Measurements from ENCODE around the gene SLC35D1.

DNA sequence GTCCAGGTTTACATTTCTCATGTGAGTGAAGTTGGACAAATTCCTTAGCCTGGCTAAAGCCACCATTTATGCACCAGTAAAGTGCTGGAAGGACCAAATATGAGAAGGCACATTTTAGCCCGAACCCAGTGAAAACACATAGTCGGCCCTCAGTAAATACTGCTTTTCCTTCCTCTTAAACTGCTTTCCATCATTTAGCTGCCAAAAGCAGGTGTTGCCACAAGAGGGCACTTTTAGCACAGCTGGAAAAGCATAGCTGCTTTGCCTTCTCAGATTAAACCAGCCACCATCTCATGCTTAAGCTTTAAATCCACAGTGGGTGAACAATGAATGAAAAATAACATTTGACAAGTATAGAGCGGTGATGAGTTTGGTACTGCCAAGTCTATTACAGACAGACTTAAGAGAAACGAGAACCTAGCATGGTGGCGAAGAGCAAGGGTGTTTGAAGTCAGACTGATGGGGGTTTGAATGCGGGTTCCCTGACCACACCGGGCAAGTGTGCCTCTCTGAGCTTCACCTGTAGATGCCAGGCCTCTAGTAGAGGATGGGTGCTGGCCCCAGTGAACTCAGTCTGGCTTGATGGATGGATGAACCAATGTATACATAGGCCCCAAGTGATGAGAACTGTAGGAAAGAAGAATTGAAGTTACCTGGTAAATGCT lies 57.8 kb downstream of the SLC35D1 start:
- TF ChIP-seq CTCF (IDR thresholded peaks at IDR 0.05) (peak; percentile 63 to 83 (median 69)), POLR2A (IDR thresholded peaks at IDR 0.05) (no peak)
